Measurements from ENCODE around the gene KCNQ5. TPM values are rescaled to one million over a fixed set of nuclear protein-coding genes. Genes with fewer than 3 reads are reported as not detected.
"Not testable (repeated sequence)": the region's sequence is repeated elsewhere in the genome, so short reads cannot be mapped to it uniquely, and the experiment has no call there.

KCNQ5 gene
- polyA plus RNA-seq, 1 donor from 2014 or later: 6.9 TPM

- no peaks in the 10 kb centered on the region for H3K4me1 Mint-ChIP-seq
- no peak overlapping the region for H3K27ac Mint-ChIP-seq
- no peaks in the 10 kb centered on the region for H3K27me3 Mint-ChIP-seq
- H3K4me3 Mint-ChIP-seq: no peak overlapping the region
- peaks cover 0 to 2% (median 0%) of the 10 kb centered on the region in 3 donors for H3K9me3 Mint-ChIP-seq
- no peaks in the 10 kb centered on the region for H3K36me3 Mint-ChIP-seq
Measured at GRCh38 chr6:72968704-72969103, 346.8 kb downstream of the KCNQ5 start.

GRCh38 chr6:72969666-72970065 lies 347.8 kb downstream of the KCNQ5 start:
- H3K4me3 Mint-ChIP-seq: no peak overlapping the region
- H3K27me3 Mint-ChIP-seq: no peaks in the 10 kb centered on the region
- peaks cover 0 to 4% (median 0%) of the 10 kb centered on the region in 3 donors for H3K4me1 Mint-ChIP-seq
- peaks cover 0 to 2% (median 0%) of the 10 kb centered on the region in 3 donors for H3K9me3 Mint-ChIP-seq
- no peak overlapping the region for H3K27ac Mint-ChIP-seq
- no peaks in the 10 kb centered on the region for H3K36me3 Mint-ChIP-seq

GRCh38 chr6:72972579-72972978 lies 350.7 kb downstream of the KCNQ5 start:
- Mint-ChIP-seq H3K36me3 (no peaks in the 10 kb centered on the region), H3K27ac (no peak overlapping the region), H3K4me1 (peaks cover 4 to 19% (median 6%) of the 10 kb centered on the region in 3 donors), H3K9me3 (peaks cover 0 to 2% (median 0%) of the 10 kb centered on the region in 3 donors), H3K27me3 (no peaks in the 10 kb centered on the region), H3K4me3 (no peak overlapping the region)

- peaks cover 4 to 22% (median 6%) of the 10 kb centered on the region in 3 donors for H3K4me1 Mint-ChIP-seq
- H3K36me3 Mint-ChIP-seq: peaks cover 2% of the 10 kb centered on the region
- no peak overlapping the region for H3K27ac Mint-ChIP-seq
- no peaks in the 10 kb centered on the region for H3K27me3 Mint-ChIP-seq
- H3K9me3 Mint-ChIP-seq: peaks cover 0 to 2% (median 2%) of the 10 kb centered on the region in 3 donors
- no peak overlapping the region for H3K4me3 Mint-ChIP-seq
Measured at GRCh38 chr6:72974276-72974675, 352.4 kb downstream of the KCNQ5 start.

- peaks cover 0 to 3% (median 1%) of the 10 kb centered on the region in 3 donors for H3K9me3 Mint-ChIP-seq
- H3K36me3 Mint-ChIP-seq: peaks cover 2% of the 10 kb centered on the region
- H3K4me1 Mint-ChIP-seq: peaks cover 6 to 25% (median 6%) of the 10 kb centered on the region in 3 donors
- no peak overlapping the region for H3K27ac Mint-ChIP-seq
- no peaks in the 10 kb centered on the region for H3K27me3 Mint-ChIP-seq
- no peak overlapping the region for H3K4me3 Mint-ChIP-seq
Measured at GRCh38 chr6:72975352-72975752, 353.5 kb downstream of the KCNQ5 start.

GRCh38 chr6:72976484-72976883 lies 354.6 kb downstream of the KCNQ5 start:
- Mint-ChIP-seq H3K27ac (no peak overlapping the region), H3K4me3 (peak overlapping the region in 1 of 4 donors; percentile 37), H3K36me3 (peaks cover 3% of the 10 kb centered on the region), H3K9me3 (peaks cover 0 to 5% (median under 1%) of the 10 kb centered on the region in 3 donors), H3K4me1 (peaks cover 6 to 27% (median 7%) of the 10 kb centered on the region in 3 donors), H3K27me3 (no peaks in the 10 kb centered on the region)

GRCh38 chr6:72977114-72977513 lies 355.2 kb downstream of the KCNQ5 start:
- H3K27me3 Mint-ChIP-seq: no peaks in the 10 kb centered on the region
- H3K4me3 Mint-ChIP-seq: no peak overlapping the region
- H3K36me3 Mint-ChIP-seq: peaks cover 9% of the 10 kb centered on the region
- H3K9me3 Mint-ChIP-seq: peaks cover 3 to 6% (median 5%) of the 10 kb centered on the region in 3 donors
- no peak overlapping the region for H3K27ac Mint-ChIP-seq
- peaks cover 6 to 27% (median 10%) of the 10 kb centered on the region in 3 donors for H3K4me1 Mint-ChIP-seq

- not testable (repeated sequence) for H3K36me3 Mint-ChIP-seq, H3K27ac Mint-ChIP-seq, H3K4me3 Mint-ChIP-seq, H3K9me3 Mint-ChIP-seq, H3K27me3 Mint-ChIP-seq
- peaks cover 6 to 27% (median 10%) of the 10 kb centered on the region in 3 donors for H3K4me1 Mint-ChIP-seq
Measured at GRCh38 chr6:72978808-72979207, 356.9 kb downstream of the KCNQ5 start.

- Mint-ChIP-seq H3K9me3 (peaks cover 7 to 11% (median 9%) of the 10 kb centered on the region in 3 donors), H3K36me3 (peaks cover 13% of the 10 kb centered on the region)
- not testable (repeated sequence) for H3K27ac Mint-ChIP-seq, H3K4me1 Mint-ChIP-seq, H3K4me3 Mint-ChIP-seq, H3K27me3 Mint-ChIP-seq
Measured at GRCh38 chr6:72984189-72984831, 362.4 kb downstream of the KCNQ5 start.

- Mint-ChIP-seq H3K9me3 (peaks cover 7 to 11% (median 9%) of the 10 kb centered on the region in 3 donors), H3K36me3 (peaks cover 12% of the 10 kb centered on the region), H3K27ac (peak overlapping the region in 1 of 3 donors; percentile 47), H3K4me3 (no peak overlapping the region), H3K27me3 (no peaks in the 10 kb centered on the region), H3K4me1 (peaks cover 0 to 7% (median 5%) of the 10 kb centered on the region in 3 donors)
Measured at GRCh38 chr6:72984981-72985665, 363.3 kb downstream of the KCNQ5 start.

- Mint-ChIP-seq H3K9me3 (peaks cover 3 to 9% (median 4%) of the 10 kb centered on the region in 3 donors), H3K36me3 (peaks cover 6% of the 10 kb centered on the region), H3K27me3 (no peaks in the 10 kb centered on the region), H3K27ac (no peak overlapping the region), H3K4me1 (no peaks in the 10 kb centered on the region), H3K4me3 (no peak overlapping the region)
Measured at GRCh38 chr6:72987301-72987700, 365.4 kb downstream of the KCNQ5 start.

- no peak overlapping the region for H3K4me3 Mint-ChIP-seq
- H3K27me3 Mint-ChIP-seq: no peaks in the 10 kb centered on the region
- H3K36me3 Mint-ChIP-seq: peaks cover 5% of the 10 kb centered on the region
- no peaks in the 10 kb centered on the region for H3K4me1 Mint-ChIP-seq
- no peak overlapping the region for H3K27ac Mint-ChIP-seq
- no peaks in the 10 kb centered on the region for H3K9me3 Mint-ChIP-seq
Measured at GRCh38 chr6:72999995-73000394, 378.1 kb downstream of the KCNQ5 start.

GRCh38 chr6:73000460-73000859 lies 378.6 kb downstream of the KCNQ5 start:
- Mint-ChIP-seq H3K9me3 (no peaks in the 10 kb centered on the region), H3K4me3 (no peak overlapping the region), H3K4me1 (no peaks in the 10 kb centered on the region), H3K27ac (no peak overlapping the region), H3K36me3 (peaks cover 5% of the 10 kb centered on the region), H3K27me3 (no peaks in the 10 kb centered on the region)

GRCh38 chr6:73002588-73002987 lies 380.7 kb downstream of the KCNQ5 start:
- no peaks in the 10 kb centered on the region for H3K9me3 Mint-ChIP-seq
- peak overlapping the region in 1 of 3 donors; percentile 21 for H3K27ac Mint-ChIP-seq
- peaks cover 12% of the 10 kb centered on the region for H3K36me3 Mint-ChIP-seq
- no peaks in the 10 kb centered on the region for H3K4me1 Mint-ChIP-seq
- no peak overlapping the region for H3K4me3 Mint-ChIP-seq
- no peaks in the 10 kb centered on the region for H3K27me3 Mint-ChIP-seq

GRCh38 chr6:73003302-73003701 lies 381.4 kb downstream of the KCNQ5 start:
- Mint-ChIP-seq H3K27me3 (no peaks in the 10 kb centered on the region), H3K36me3 (peaks cover 14% of the 10 kb centered on the region), H3K4me1 (no peaks in the 10 kb centered on the region), H3K9me3 (peaks cover 0 to 6% (median 0%) of the 10 kb centered on the region in 3 donors), H3K4me3 (no peak overlapping the region), H3K27ac (no peak overlapping the region)
